ENCODE results near the gene SETD1B.

DNA sequence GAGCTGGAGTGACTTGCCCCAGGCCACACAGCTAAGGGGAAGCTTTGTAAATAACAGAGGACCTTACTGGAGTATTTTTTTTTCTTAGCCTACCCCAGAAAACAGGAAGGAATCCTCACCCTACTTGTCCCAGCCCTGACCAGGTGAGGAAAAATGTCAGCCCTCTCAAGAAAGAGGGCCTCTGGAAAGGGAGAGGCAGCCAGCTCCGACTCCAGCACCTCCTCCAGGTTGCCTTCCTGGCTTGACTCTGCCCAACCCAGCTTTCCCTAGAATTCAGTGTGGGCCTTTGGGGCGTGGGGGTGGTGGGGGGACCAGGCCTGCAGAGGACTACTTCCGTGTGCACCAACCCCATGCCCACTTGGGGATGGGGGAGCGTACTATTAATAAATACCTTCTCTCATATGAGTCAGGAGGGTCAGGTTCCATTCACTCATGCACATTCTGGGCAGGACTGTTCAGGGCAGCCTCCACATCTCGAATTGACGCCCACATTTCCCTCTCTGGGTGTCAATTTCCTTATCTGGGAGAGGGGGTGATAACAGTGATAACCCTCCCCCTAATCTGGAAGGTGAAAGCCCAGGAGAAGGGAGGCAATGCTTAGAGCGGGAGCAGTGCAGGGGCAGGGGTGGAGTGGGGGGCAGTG lies 15.5 kb upstream of the SETD1B start:
- TF ChIP-seq, protein P1, sequence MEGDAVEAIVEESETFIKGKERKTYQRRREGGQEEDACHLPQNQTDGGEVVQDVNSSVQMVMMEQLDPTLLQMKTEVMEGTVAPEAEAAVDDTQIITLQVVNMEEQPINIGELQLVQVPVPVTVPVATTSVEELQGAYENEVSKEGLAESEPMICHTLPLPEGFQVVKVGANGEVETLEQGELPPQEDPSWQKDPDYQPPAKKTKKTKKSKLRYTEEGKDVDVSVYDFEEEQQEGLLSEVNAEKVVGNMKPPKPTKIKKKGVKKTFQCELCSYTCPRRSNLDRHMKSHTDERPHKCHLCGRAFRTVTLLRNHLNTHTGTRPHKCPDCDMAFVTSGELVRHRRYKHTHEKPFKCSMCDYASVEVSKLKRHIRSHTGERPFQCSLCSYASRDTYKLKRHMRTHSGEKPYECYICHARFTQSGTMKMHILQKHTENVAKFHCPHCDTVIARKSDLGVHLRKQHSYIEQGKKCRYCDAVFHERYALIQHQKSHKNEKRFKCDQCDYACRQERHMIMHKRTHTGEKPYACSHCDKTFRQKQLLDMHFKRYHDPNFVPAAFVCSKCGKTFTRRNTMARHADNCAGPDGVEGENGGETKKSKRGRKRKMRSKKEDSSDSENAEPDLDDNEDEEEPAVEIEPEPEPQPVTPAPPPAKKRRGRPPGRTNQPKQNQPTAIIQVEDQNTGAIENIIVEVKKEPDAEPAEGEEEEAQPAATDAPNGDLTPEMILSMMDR (IDR thresholded peaks at IDR 0.05; ENCODE audit: low read length), result no peak
- no peak for TF ChIP-seq EZH2phosphoT487 (IDR thresholded peaks at IDR 0.05; ENCODE audit: low read length)
- TF ChIP-seq EZH2 (optimal IDR thresholded peaks at IDR 0.05; ENCODE audit: low read depth, low read length), result no peak
